ENCODE measurements around the gene ARFGEF3.

The ARFGEF3 gene

GRCh38 chr6:138370631-138371451, 209.1 kb downstream of the ARFGEF3 start:
- no peak for DNase-seq

- no peak for DNase-seq
These were observed 209.6 kb downstream of the ARFGEF3 start for GRCh38 chr6:138371452-138371711.

DNA sequence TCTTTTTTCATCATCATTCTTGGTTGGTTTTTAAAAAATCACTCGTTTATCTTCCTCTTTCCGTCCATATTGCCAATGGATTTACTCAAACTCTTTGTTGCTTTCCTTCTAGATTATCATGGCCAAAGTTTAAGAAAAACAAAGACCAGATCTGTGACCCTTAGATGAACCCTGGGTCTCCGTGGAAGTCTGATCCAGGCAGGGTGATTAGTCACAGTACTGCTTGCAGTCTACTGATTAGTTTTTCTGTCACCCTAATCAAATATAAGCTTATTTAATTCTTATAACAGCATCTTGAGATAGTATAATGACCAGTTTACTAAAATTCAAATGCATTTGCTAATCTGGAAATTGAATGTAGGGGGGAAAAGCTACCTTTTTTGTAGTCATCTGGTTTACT, 210.0 kb downstream of the ARFGEF3 start:
- DNase-seq = no peak

- DNase-seq = no peak
These were observed 211.1 kb downstream of the ARFGEF3 start for GRCh38 chr6:138372711-138373463.

GRCh38 chr6:138374230-138374629, 212.5 kb downstream of the ARFGEF3 start:
- no peak for DNase-seq

DNA sequence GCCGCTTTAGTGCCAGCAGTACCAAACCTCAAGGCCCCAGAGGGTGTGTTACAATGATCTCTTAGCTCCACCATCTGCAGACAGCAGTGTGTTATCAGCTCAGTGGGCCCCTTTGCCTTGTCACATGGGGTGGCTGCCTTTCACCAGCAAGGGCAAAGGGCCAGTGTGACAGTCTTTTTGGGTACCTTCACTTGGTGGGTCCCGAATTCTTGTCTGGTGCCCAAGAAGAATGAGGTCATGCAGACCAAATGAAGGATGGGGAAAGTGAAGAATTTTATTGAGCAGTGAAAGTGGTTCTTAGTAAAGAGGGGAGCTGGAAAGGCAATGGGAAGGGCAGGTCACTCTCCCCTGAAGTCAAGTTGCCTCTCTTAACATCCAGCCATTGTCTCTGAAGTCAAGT, 213.1 kb downstream of the ARFGEF3 start:
- DNase-seq = no peak

- DNase-seq = no peak
These were observed 215.3 kb downstream of the ARFGEF3 start for GRCh38 chr6:138377042-138377441.

DNA sequence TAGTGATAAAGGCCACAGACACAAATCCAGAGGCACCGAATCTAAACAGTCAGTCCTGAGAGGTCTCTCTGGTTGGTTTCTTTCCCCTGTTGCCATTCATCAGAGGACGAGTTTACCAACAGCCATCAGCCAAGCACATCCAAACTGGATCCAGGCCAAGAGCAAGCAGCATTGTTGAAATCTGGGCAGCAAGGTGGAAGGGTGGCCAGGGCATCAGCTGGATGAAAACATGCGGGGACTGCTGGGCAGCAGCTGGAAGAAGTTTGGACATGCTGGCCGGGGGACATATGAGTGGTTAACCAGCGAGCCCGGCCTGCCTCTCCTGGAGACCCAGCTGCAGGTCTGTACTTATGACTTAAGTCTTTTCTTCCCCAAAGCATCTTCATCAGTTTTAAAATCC, 216.1 kb downstream of the ARFGEF3 start, which contains the start of gene SMIM28:
TSS of gene SMIM28 (plus strand) at position 62 of the 400 bp plus-strand sequence. CDS start at position 230, 168 bp downstream.
- no peak for DNase-seq

DNA sequence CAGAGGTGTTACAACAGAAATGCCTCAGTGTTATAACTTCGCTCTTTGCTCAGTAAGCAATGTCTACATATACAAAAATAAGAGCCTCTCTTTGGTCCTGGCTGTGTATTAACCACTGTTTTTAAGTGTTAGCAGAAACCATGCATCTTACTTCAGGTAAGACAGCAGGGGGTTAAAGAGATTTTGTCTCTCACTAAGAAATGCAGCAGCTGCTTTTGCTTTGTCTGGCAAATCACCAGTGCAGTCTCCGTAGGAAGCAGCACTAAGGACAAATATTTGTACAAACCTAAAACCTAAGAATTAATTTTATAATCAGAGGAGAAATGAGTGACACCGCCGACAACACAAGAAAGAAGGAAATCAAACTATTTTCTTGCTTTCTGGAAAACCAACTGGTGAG, 216.7 kb downstream of the ARFGEF3 start:
- no peak for DNase-seq

DNA sequence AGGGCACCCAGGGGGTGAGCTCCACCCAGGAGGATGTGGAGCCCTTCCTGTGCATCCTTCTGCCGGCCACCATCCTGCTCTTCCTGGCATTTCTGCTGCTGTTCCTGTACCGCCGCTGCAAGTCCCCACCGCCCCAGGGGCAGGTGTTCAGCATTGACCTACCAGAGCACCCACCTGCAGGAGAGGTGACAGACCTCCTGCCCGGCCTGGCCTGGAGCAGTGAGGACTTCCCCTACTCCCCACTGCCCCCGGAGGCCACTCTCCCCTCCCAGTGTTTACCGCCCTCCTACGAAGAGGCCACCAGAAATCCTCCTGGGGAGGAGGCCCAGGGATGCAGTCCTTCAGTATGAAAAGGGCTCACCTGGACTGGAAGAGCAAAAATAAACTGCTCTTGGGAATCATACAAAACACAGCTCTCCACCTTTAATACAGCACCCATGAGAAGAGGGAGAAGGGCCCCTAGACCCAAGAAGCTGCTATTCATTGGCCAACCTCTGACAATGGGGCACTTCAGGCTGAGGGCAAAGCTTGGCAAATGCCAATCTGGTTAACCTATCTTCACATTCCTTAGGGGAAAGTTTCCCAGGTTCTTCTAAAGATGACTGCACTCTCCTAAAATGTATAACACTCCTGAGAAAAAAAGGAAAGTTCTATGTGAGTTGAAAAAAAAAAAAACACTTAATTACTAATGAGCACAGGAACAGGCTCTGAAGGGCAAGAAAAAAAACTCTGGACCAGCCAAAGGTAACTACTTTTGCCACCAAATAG, 220.9 kb downstream of the ARFGEF3 start:
- DNase-seq = no peak

DNA sequence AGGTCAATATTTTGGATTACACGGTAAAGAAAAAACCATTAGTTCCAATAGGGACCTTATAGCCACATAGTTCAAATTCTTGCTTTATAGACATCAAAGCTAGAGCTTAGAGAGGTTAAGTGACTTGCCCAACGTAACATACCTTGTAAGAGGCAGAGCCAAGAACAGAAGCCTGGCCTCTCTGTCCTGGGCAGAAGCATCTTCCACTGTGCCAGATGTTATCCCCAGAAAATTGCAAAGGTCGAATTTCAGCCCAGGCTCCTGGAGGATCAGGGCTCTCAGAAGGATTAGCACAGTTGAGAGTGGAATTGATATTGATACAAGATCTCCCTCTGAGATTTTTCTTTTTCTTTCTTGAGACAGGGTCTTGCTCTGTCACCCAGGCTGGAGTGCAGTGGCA, 222.0 kb downstream of the ARFGEF3 start:
- no peak for DNase-seq

- no peak for DNase-seq
These were observed 225.2 kb downstream of the ARFGEF3 start for GRCh38 chr6:138386897-138387296.

- DNase-seq = no peak
These were observed 226.0 kb downstream of the ARFGEF3 start for GRCh38 chr6:138387577-138388368.

DNA sequence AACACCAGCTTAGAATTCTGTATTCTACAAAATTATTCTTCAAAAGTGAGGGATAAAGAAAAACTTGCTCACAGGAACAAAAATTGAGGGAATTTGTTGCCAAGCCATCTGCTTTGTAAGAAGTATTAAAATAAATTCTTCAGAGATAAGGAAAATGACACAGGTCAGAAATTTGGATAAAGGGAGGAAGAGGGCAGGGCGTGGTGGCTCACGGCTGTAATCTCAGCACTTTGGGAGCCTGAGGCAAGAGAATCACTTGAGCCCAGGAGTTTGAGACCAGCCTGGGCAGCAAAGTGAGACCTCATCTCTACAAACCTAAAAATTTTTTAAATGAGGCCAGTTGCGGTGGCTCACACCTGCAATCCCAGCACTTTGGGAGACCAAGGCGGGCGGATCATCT, 227.8 kb downstream of the ARFGEF3 start:
- DNase-seq = no peak
